GM10266 (cell line): ENCODE results near the gene ATAD3C.
"Not testable (repeated sequence)": the region's sequence is repeated elsewhere in the genome, so short reads cannot be mapped to it uniquely, and the experiment has no call there.

Experiments used
- DNase-seq: peaks from one replicate; pipeline ENCODE4 v3.0.0; 2012; ENCODE audit errors: extremely low spot score
- CTCF ChIP-seq: IDR thresholded peaks from 2 replicates; pipeline ENCODE4 v1.5.1; 2012; ENCODE audit warnings: mild to moderate bottlenecking, low read depth; ENCODE audit not compliant: control insufficient read depth, insufficient read depth; ENCODE audit errors: missing control alignments

Gene ATAD3C

GRCh38 chr1:1489861-1490260 is 40.4 kb downstream of the ATAD3C start:
- TF ChIP-seq CTCF, result no peak
- DNase-seq, result no peak

GRCh38 chr1:1490633-1491230 is 41.2 kb downstream of the ATAD3C start:
- DNase-seq, result no peak
- TF ChIP-seq CTCF, result no peak

- TF ChIP-seq CTCF, result no peak
These were observed 42.1 kb downstream of the ATAD3C start for GRCh38 chr1:1491601-1492000.

GRCh38 chr1:1494311-1494710 is 44.8 kb downstream of the ATAD3C start:
- not testable (repeated sequence) for DNase-seq

More at GRCh38 chr1:1491601-1492000, 42.1 kb downstream of the ATAD3C start:
- no peak for DNase-seq

GRCh38 chr1:1495461-1495975 is 46.0 kb downstream of the ATAD3C start:
- not testable (repeated sequence) for DNase-seq

- peak; percentile 56 for DNase-seq
- peak; percentile 66 for TF ChIP-seq CTCF
These were observed 55.4 kb downstream of the ATAD3C start for GRCh38 chr1:1504777-1505365.

- not testable (repeated sequence) for DNase-seq
- TF ChIP-seq CTCF, result peak; percentile 27
These were observed 55.9 kb downstream of the ATAD3C start for GRCh38 chr1:1505366-1505798.

- not testable (repeated sequence) for DNase-seq
These were observed 56.3 kb downstream of the ATAD3C start for GRCh38 chr1:1505801-1506200.

- no peak for DNase-seq
- TF ChIP-seq CTCF, result no peak
These were observed 57.8 kb downstream of the ATAD3C start for GRCh38 chr1:1507305-1507704.

GRCh38 chr1:1508775-1509464 is 59.4 kb downstream of the ATAD3C start:
- not testable (repeated sequence) for DNase-seq

GRCh38 chr1:1509465-1509850 is 60.0 kb downstream of the ATAD3C start:
- not testable (repeated sequence) for DNase-seq
